ENCODE measurements around the gene THPO.

The THPO gene

GRCh38 chr3:184360929-184361531, 17.0 kb downstream of the THPO start:
- no peak for TF ChIP-seq CTCF (conservative IDR thresholded peaks at IDR 0.05; ENCODE audit: control insufficient read depth, insufficient read depth, low read depth, low read length)
- H3K4me3 ChIP-seq (ENCODE audit: control insufficient read depth, low read depth, low read length), result peak overlapping the region; percentile 66
- no peak for DNase-seq (ENCODE audit: low read depth)

- H3K4me3 ChIP-seq (ENCODE audit: control insufficient read depth, low read depth, low read length), result peak overlapping the region; percentile 66
- no peak for TF ChIP-seq CTCF (conservative IDR thresholded peaks at IDR 0.05; ENCODE audit: control insufficient read depth, insufficient read depth, low read depth, low read length)
- DNase-seq (ENCODE audit: low read depth), result no peak
These were observed 17.7 kb downstream of the THPO start for GRCh38 chr3:184360070-184360928.

GRCh38 chr3:184359610-184360009, 18.4 kb downstream of the THPO start:
- H3K4me3 ChIP-seq (ENCODE audit: control insufficient read depth, low read depth, low read length), result no peak overlapping the region
- no peak for DNase-seq (ENCODE audit: low read depth)
- no peak for TF ChIP-seq CTCF (conservative IDR thresholded peaks at IDR 0.05; ENCODE audit: control insufficient read depth, insufficient read depth, low read depth, low read length)

- no peak overlapping the region for H3K4me3 ChIP-seq (ENCODE audit: control insufficient read depth, low read depth, low read length)
- TF ChIP-seq CTCF (conservative IDR thresholded peaks at IDR 0.05; ENCODE audit: control insufficient read depth, insufficient read depth, low read depth, low read length), result no peak
- DNase-seq (ENCODE audit: low read depth), result no peak
These were observed 19.1 kb downstream of the THPO start for GRCh38 chr3:184358921-184359350.

- no peak overlapping the region for H3K4me3 ChIP-seq (ENCODE audit: control insufficient read depth, low read depth, low read length)
- no peak for TF ChIP-seq CTCF (conservative IDR thresholded peaks at IDR 0.05; ENCODE audit: control insufficient read depth, insufficient read depth, low read depth, low read length)
- no peak for DNase-seq (ENCODE audit: low read depth)
These were observed 19.8 kb downstream of the THPO start for GRCh38 chr3:184358124-184358767.

- DNase-seq (ENCODE audit: low read depth), result no peak
- no peak overlapping the region for H3K4me3 ChIP-seq (ENCODE audit: control insufficient read depth, low read depth, low read length)
- no peak for TF ChIP-seq CTCF (conservative IDR thresholded peaks at IDR 0.05; ENCODE audit: control insufficient read depth, insufficient read depth, low read depth, low read length)
These were observed 20.5 kb downstream of the THPO start for GRCh38 chr3:184357248-184358123.
